ENCODE measurements around the gene XPC. TPM values are rescaled to one million over a fixed set of nuclear protein-coding genes. Genes with fewer than 3 reads are reported as not detected.

Gene XPC
- polyA plus RNA-seq, 1 of the 3 experiments (the other 2 are of a cell fraction) = 50.0 TPM

- Histone ChIP-seq H3K27me3 (ENCODE audit: insufficient read depth) (no peaks in the 10 kb centered on the region), H3K9ac (no peak overlapping the region), H3K4me2 (no peak overlapping the region), H3K36me3 (replicated peaks in 1 of 2; ENCODE audit: control insufficient read depth in 1 of 2, insufficient read depth in 2 of 2, low read length in 1 of 2) (peaks cover 26 to 47% of the 10 kb centered on the region in 2 experiments), H3K9me3 (no peaks in the 10 kb centered on the region), H4K20me1 (ENCODE audit: insufficient read depth) (no peaks in the 10 kb centered on the region), H3K9me2 (no peaks in the 10 kb centered on the region), H3F3A (replicated peaks; ENCODE audit: insufficient read depth) (no peaks in the 10 kb centered on the region), H3K79me2 (ENCODE audit: insufficient read depth) (peaks cover 17% of the 10 kb centered on the region), H3K4me3 (ENCODE audit: low read depth in 2 of 2, low read length in 1 of 2) (no peak overlapping the region), H3K27ac (ENCODE audit: low read depth in 2 of 2, low read length in 1 of 2) (no peak overlapping the region), H3K4me1 (ENCODE audit: control insufficient read depth in 1 of 2, insufficient read depth in 2 of 2, low read depth in 1 of 2, low read length in 1 of 2) (peaks cover 6 to 16% of the 10 kb centered on the region in 2 experiments; a peak in 3 of 4 replicates), H2AFZ (ENCODE audit: low read depth) (no peak overlapping the region)
- CTCF ChIA-PET = interaction anchor here (0.6 to 4.0 kb wide), 3 partner anchors 143 to 233 kb away, joined by 3 to 18 read pairs (median 3); no protein-coding TSS in a partner anchor
- 90% methylated on average over 13 of the region's 13 CpGs for WGBS (ENCODE audit: low lambda C conversion rate)
- TF ChIP-seq RFX5 (IDR thresholded peaks at IDR 0.05; ENCODE audit: low read length) (no peak), PBX3 (IDR thresholded peaks at IDR 0.05) (no peak), USF2 (IDR thresholded peaks at IDR 0.05; ENCODE audit: borderline replicate concordance, low read depth, low read length) (no peak), EP300 (IDR thresholded peaks at IDR 0.05; ENCODE audit: borderline replicate concordance in 1 of 2, low read depth in 1 of 2, low read length in 1 of 2) (no peak), ZBTB33 (IDR thresholded peaks at IDR 0.05; ENCODE audit: borderline replicate concordance, low read depth) (no peak), REST (IDR thresholded peaks at IDR 0.05; ENCODE audit: low read depth, low read length) (no peak), GABPA (IDR thresholded peaks at IDR 0.05; ENCODE audit: low read depth) (no peak)
- no peak for DNase-seq
- POLR2A ChIA-PET = no interaction called here
These were observed 59.7 kb downstream of the XPC start for GRCh38 chr3:14118400-14119381.

All from SK-N-SH (cell line).